Cardiac ventricle fibroblast (primary cell): Measurements from ENCODE around the gene GOLPH3L. TPM values are rescaled to one million over a fixed set of nuclear protein-coding genes. Genes with fewer than 3 reads are reported as not detected.

Experiments
- total RNA-seq: library from RNA; depleted of rRNA; stranded (reverse); fragments of >200 nt; gene quantifications from 2 replicates; pipeline ENCODE4 v1.2.3, GENCODE V29; 2015

Gene GOLPH3L
- 20.0 and 24.5 TPM in 2 replicates for total RNA-seq

DNA sequence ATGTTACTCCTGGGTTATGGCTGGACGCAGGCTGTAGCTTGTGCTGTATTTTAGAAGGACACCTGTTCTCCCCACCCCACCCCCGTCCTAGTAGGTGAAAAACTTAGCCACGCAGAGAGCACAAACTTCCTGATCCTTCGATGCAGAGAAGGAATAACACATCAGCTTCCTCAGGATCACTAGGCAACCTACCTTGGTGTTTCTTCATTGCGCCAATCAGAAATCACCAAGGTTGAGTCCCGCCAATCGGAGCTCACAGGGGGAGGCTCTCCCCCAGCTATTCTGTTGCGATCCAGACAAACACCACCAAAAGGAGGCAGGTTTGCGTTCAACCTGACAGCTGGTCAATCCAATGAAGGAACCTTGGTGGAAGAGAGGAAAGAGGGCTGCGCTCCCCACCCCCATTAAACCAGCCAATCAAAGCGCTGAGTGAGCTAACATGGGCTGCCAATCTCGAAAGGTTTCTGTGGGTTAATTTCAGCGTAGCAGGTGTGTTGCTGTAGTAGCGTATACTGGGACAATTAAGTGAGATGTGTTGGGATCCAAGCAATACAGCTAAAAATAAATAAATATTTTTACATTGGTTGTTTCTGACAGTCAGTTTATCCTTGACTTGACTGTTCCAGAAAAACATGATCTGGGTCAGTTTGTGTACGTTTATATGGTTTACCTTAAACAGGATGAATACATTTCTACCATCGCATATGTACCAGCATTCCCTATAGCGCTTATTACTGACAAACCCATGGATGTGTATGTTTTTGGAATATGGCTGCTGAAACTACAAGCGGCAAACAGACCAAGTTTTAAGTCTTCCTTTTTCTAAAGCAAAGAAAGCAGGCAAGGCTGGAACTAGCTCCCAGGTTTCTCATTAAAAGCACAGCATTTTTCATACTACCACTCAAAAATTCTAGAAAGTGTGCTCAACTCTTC is at the start of gene GOLPH3L:
Gene GOLPH3L, minus strand, starts transcription at position 160 of the 933 bp plus-strand sequence. CDS start 2,316 bp downstream, outside the sequence.

DNA sequence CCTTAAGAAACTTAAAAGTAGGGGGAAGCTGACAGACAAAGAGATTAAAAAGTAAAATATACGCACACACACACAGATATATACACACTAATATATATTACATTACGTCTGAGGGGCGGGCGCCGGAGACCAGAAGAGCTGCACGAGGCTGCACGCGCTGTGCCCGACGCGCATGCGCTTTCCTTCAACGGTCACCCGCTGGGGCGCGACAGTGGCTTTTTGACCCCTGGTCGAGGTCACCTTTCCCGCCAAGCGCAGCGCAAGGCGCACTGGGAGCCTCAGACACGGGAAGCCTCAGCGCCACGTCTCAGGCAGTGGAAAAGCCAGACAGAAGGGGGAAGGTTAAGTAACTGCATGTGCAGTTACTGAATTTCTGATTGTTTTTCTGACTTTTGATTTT is 23.7 kb upstream of the GOLPH3L start, which contains the start of gene HORMAD1:
Gene HORMAD1, minus strand, starts transcription at position 193 of the 400 bp plus-strand sequence. CDS start 1,390 bp downstream, outside the sequence.

DNA sequence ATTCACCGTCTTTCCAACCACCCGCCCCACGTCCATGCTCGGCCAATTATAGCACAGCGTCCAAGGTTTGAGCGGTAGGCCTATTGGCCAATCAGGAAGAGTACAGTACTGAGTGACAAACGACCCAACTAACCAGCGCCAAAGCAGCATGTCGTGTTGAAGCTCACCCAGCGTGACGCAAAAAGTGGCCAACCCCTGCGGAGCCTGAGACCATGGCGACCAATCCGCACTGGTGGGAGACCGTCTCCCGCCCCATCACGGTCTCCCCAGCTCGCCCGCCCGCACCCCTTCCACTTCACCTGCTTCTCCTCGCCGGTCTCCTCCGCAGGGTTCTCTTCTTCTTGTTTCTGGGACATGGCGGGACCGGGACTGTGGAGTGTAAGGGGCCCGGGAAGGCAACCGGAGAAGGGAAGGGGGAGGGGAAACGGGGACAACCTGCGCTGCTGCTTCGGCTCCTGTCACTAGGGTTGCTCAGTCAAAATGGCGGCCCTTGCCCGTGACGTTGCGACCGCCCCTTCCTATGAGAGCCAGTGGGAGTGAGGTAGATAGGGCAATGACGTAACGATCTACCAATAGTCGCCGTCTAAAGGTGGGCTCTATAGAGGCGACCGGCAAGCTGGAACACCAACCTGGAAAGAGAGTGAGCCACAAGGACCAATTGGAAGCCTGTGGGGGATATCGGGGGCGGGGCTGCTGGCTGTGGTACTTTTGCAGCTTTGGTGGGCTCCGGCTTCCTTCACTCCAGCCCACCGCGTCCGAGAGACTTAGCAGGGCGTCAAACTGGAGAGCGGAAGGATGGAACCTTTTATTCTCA is 67.6 kb downstream of the GOLPH3L start, which contains the start of gene ENSA:
Gene ENSA, minus strand, starts transcription at position 498 of the 814 bp plus-strand sequence. Its CDS starts 142 bp downstream, at position 356.

Other genes starting within 250 kb of the GOLPH3L start
- gene TARS2, start 209.7 kb downstream of the GOLPH3L start, total RNA-seq, result 10.5 and 12.0 TPM in 2 replicates
- 38.7 and 48.1 TPM in 2 replicates for gene ECM1, start 189.0 kb downstream of the GOLPH3L start, total RNA-seq
- gene FALEC, start 181.4 kb downstream of the GOLPH3L start, total RNA-seq, result not detected in 2 replicates
- gene ADAMTSL4, start 147.7 kb downstream of the GOLPH3L start, total RNA-seq, result 23.4 and 24.7 TPM in 2 replicates
- 215 and 239 TPM in 2 replicates for gene MCL1, start 117.5 kb downstream of the GOLPH3L start, total RNA-seq
- gene ENSA, start 67.5 kb downstream of the GOLPH3L start, total RNA-seq, result 82.1 and 165 TPM in 2 replicates
- gene HORMAD1, start 23.7 kb upstream of the GOLPH3L start, total RNA-seq, result not detected in 2 replicates
- gene CTSS, start 68.6 kb upstream of the GOLPH3L start, total RNA-seq, result 2.8 and 3.3 TPM in 2 replicates
- 87.5 and 106 TPM in 2 replicates for gene CTSK, start 111.1 kb upstream of the GOLPH3L start, total RNA-seq
- 33.0 and 39.6 TPM in 2 replicates for gene ARNT, start 179.4 kb upstream of the GOLPH3L start, total RNA-seq
- not detected in 2 replicates for gene CTXND2, start 190.0 kb upstream of the GOLPH3L start, total RNA-seq
- gene SETDB1, start 229.2 kb upstream of the GOLPH3L start, total RNA-seq, result 18.0 and 18.8 TPM in 2 replicates